Endothelial cell of umbilical vein (primary cell): ENCODE results near the gene KLHDC4.

ENCODE experiments used
- CTCF ChIP-seq, 2 donors: IDR thresholded peaks; 1 replicate in 1 of 2; 2 replicates in 1 of 2; pipeline ENCODE4 v1.5.1; 2011; ENCODE audit warnings: low read length in 2 of 2, mild to moderate bottlenecking in 2 of 2, moderate library complexity in 2 of 2, control low read depth in 1 of 2, inconsistent platforms in 1 of 2, low read depth in 1 of 2; ENCODE audit not compliant: insufficient read depth in 1 of 2; ENCODE audit errors: extremely low read depth in 1 of 2
- EZH2 ChIP-seq: IDR thresholded peaks from 2 replicates; pipeline ENCODE4 v1.6.1; 2012; ENCODE audit warnings: borderline replicate concordance, low read depth, mild to moderate bottlenecking, moderate library complexity, low read length, inconsistent platforms; ENCODE audit not compliant: severe bottlenecking
- MYC ChIP-seq: IDR thresholded peaks from one replicate; pipeline ENCODE4 v1.6.1; 2011; ENCODE audit warnings: mild to moderate bottlenecking, low read depth, low read length
- POLR2A ChIP-seq: IDR thresholded peaks from 2 replicates; pipeline ENCODE4 v1.6.1; 2012; ENCODE audit warnings: low read depth, mild to moderate bottlenecking, control low read depth, low read length
- TF ChIP-seq, protein P1 (sequence below): IDR thresholded peaks from 2 replicates; pipeline ENCODE4 v1.6.1; 2011; ENCODE audit not compliant: insufficient read depth, insufficient read length

DNA sequence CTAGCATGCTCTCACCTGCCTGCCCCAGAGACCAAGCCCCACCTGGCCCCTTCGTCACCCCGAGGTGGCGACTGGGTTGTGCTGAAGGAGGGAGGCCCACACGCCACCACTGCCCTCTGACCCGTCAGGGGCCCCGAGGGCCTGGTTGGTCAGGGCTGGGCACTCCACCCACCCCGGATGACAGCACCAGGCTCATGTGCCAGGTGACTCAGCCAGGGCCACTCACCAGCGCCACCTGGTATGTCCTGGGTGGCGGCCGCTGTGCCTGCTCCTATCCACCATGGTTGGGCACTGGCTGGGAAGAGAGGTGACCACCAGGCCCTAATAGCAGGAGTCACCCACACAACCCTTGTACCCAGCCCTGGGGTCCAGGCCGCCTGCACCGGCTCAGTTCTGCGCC lies 94.6 kb downstream of the KLHDC4 start:
- TF ChIP-seq, protein P1, sequence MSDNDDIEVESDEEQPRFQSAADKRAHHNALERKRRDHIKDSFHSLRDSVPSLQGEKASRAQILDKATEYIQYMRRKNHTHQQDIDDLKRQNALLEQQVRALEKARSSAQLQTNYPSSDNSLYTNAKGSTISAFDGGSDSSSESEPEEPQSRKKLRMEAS, result no peak
- TF ChIP-seq CTCF (IDR thresholded peaks at IDR 0.05; ENCODE audit: extremely low read depth in 1 of 2, insufficient read depth in 1 of 2, low read depth in 1 of 2, low read length in 2 of 2) (no peak), POLR2A (no peak), EZH2 (no peak), MYC (no peak)
